Esophagus squamous epithelium (tissue), 4 donors: ENCODE data around the gene MYOCOS.

Source experiments
- CTCF ChIP-seq, 6 experiments: fragments of 450-650 bp in 4 of 6; fragments of 200-600 bp in 2 of 6; sonication (generic) in 2 of 6; IDR thresholded peaks; one replicate each; pipeline ENCODE4 v1.5.1; 2016 to 2019; ENCODE audit warnings: antibody characterized with exemption in 6 of 6, mild to moderate bottlenecking in 4 of 6, moderate library complexity in 4 of 6
- POLR2A ChIP-seq, 4 donors: fragments of 450-650 bp; IDR thresholded peaks; one replicate each; pipeline ENCODE4 v1.6.1; 2017; ENCODE audit warnings: antibody characterized with exemption in 4 of 4, mild to moderate bottlenecking in 4 of 4, moderate library complexity in 3 of 4

DNA sequence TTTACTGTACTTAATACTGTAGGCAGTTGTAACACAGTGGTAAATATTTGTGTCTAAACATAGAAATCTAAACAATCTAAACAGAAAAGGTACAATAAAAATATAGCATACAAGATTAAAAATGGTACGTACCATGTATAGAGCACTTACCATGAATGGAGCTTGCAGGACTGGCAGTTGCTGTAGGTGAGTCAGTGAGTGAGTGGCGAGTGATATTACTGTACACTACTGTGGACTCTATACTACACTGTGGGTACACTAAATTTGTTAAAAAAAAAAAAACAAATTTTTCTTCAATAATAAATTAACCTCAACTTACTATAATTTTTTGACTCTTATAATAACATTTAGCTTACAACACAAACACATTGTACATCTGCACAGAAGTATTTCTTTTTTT is 39.5 kb upstream of the MYOCOS start:
- TF ChIP-seq POLR2A (IDR thresholded peaks at IDR 0.05) (no peak), CTCF (IDR thresholded peaks at IDR 0.05) (no peak)
